Parathyroid adenoma (tissue), 2 donors: ENCODE measurements around the gene KRT3.

Source experiments
- H2AFZ ChIP-seq: fragments of 300-600 bp; sonication (generic); one replicate; pipeline ENCODE4 v1.7.0; 2017; ENCODE audit warnings: antibody characterized with exemption, mild to moderate bottlenecking
- H3K27ac ChIP-seq: fragments of 300-600 bp; sonication (generic); one replicate; pipeline ENCODE4 v1.7.0; 2017
- H3K27me3 ChIP-seq: fragments of 300-600 bp; sonication (generic); one replicate; pipeline ENCODE4 v1.7.0; 2017; ENCODE audit warnings: low read length; ENCODE audit not compliant: control insufficient read depth, insufficient read depth
- H3K36me3 ChIP-seq: fragments of 300-600 bp; sonication (generic); one replicate; pipeline ENCODE4 v1.7.0; 2017; ENCODE audit warnings: low read length; ENCODE audit not compliant: control insufficient read depth, insufficient read depth
- H3K4me1 ChIP-seq: fragments of 300-600 bp; sonication (generic); one replicate; pipeline ENCODE4 v1.7.0; 2017; ENCODE audit warnings: control low read depth
- H3K4me2 ChIP-seq: fragments of 300-600 bp; sonication (generic); one replicate; pipeline ENCODE4 v1.7.0; 2017; ENCODE audit warnings: low read length
- H3K4me3 ChIP-seq: fragments of 300-600 bp; sonication (generic); one replicate; pipeline ENCODE4 v1.7.0; 2017; ENCODE audit warnings: low read depth, low read length
- H3K79me2 ChIP-seq: fragments of 300-600 bp; sonication (generic); one replicate; pipeline ENCODE4 v1.7.0; 2017; ENCODE audit warnings: control low read depth
- H3K9ac ChIP-seq: fragments of 300-600 bp; sonication (generic); one replicate; pipeline ENCODE4 v1.7.0; 2017; ENCODE audit warnings: mild to moderate bottlenecking
- H3K9me3 ChIP-seq: fragments of 300-600 bp; sonication (generic); one replicate; pipeline ENCODE4 v1.7.0; 2017; ENCODE audit warnings: low read length; ENCODE audit not compliant: control insufficient read depth
- TF ChIP-seq, protein P1 (sequence below): fragments of 300-600 bp; sonication (generic); IDR thresholded peaks from one replicate; pipeline ENCODE4 v1.7.0; 2017; ENCODE audit warnings: antibody characterized with exemption, mild to moderate bottlenecking
- donor health status: primary hyperparathyroidism.

The KRT3 gene

GRCh38 chr12:52835271-52836041, 39.5 kb upstream of the KRT3 start:
- no peak overlapping the region for H3K27ac ChIP-seq
- H3K36me3 ChIP-seq = no peaks in the 10 kb centered on the region
- no peak overlapping the region for H3K9ac ChIP-seq
- no peaks in the 10 kb centered on the region for H3K4me1 ChIP-seq
- H3K4me2 ChIP-seq = no peak overlapping the region
- H3K9me3 ChIP-seq = no peaks in the 10 kb centered on the region
- TF ChIP-seq, protein P1, sequence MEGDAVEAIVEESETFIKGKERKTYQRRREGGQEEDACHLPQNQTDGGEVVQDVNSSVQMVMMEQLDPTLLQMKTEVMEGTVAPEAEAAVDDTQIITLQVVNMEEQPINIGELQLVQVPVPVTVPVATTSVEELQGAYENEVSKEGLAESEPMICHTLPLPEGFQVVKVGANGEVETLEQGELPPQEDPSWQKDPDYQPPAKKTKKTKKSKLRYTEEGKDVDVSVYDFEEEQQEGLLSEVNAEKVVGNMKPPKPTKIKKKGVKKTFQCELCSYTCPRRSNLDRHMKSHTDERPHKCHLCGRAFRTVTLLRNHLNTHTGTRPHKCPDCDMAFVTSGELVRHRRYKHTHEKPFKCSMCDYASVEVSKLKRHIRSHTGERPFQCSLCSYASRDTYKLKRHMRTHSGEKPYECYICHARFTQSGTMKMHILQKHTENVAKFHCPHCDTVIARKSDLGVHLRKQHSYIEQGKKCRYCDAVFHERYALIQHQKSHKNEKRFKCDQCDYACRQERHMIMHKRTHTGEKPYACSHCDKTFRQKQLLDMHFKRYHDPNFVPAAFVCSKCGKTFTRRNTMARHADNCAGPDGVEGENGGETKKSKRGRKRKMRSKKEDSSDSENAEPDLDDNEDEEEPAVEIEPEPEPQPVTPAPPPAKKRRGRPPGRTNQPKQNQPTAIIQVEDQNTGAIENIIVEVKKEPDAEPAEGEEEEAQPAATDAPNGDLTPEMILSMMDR = no peak
- no peak overlapping the region for H2AFZ ChIP-seq
- no peak overlapping the region for H3K4me3 ChIP-seq
- H3K27me3 ChIP-seq = no peaks in the 10 kb centered on the region
- no peaks in the 10 kb centered on the region for H3K79me2 ChIP-seq

- H3K27me3 ChIP-seq = no peaks in the 10 kb centered on the region
- no peak overlapping the region for H3K4me2 ChIP-seq
- H3K36me3 ChIP-seq = no peaks in the 10 kb centered on the region
- no peaks in the 10 kb centered on the region for H3K4me1 ChIP-seq
- H3K4me3 ChIP-seq = no peak overlapping the region
- H3K27ac ChIP-seq = no peak overlapping the region
- H2AFZ ChIP-seq = no peak overlapping the region
- H3K9me3 ChIP-seq = no peaks in the 10 kb centered on the region
- H3K9ac ChIP-seq = no peak overlapping the region
- H3K79me2 ChIP-seq = no peaks in the 10 kb centered on the region
- TF ChIP-seq, protein P1 = no peak
These were observed 38.7 kb upstream of the KRT3 start for GRCh38 chr12:52834727-52835001.

DNA sequence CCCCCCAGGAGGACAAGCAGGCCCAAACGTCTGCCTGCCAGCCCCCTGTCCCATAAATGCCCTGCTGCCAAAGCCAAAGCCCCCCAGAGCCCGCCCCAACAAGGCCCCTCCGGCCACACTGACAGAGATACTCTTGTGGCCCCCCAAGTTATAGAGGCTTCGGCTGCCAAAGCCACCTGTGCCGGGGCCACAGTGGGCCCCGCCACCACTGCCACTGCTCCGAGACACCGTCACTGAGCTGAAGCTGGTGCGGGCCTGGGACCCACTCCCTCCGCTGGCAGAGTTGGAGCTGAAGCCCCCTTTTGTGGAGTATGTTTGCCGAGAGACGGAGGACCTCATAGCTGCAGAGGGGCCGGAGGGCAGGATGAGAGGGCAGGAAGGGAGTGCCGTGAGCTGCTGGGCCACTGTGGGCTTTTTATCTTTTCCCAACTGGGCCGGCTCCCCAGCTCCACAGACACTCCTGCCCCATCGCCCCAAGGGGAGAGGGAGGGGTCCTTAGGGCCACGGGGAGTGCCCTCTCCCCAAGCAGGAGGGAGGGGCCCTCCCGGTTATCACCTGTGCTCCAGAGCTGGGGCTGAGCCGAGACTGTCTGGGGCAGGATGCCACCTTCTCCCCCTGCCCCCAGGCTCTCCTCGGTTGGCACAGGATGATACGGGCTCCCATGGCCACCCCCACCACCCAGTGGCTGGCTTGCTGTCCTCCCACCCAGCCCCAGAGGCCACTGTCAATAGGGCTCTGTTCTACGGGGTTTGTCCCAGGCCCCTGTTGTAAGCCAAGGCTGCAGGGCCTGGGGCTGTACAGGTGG, 38.2 kb upstream of the KRT3 start, which contains the start of gene KRT79:
KRT79 (minus strand) TSS at position 390 of the 805 bp plus-strand sequence; CDS start at position 339, 51 bp downstream.
- no peaks in the 10 kb centered on the region for H3K27me3 ChIP-seq
- TF ChIP-seq, protein P1 = no peak

DNA sequence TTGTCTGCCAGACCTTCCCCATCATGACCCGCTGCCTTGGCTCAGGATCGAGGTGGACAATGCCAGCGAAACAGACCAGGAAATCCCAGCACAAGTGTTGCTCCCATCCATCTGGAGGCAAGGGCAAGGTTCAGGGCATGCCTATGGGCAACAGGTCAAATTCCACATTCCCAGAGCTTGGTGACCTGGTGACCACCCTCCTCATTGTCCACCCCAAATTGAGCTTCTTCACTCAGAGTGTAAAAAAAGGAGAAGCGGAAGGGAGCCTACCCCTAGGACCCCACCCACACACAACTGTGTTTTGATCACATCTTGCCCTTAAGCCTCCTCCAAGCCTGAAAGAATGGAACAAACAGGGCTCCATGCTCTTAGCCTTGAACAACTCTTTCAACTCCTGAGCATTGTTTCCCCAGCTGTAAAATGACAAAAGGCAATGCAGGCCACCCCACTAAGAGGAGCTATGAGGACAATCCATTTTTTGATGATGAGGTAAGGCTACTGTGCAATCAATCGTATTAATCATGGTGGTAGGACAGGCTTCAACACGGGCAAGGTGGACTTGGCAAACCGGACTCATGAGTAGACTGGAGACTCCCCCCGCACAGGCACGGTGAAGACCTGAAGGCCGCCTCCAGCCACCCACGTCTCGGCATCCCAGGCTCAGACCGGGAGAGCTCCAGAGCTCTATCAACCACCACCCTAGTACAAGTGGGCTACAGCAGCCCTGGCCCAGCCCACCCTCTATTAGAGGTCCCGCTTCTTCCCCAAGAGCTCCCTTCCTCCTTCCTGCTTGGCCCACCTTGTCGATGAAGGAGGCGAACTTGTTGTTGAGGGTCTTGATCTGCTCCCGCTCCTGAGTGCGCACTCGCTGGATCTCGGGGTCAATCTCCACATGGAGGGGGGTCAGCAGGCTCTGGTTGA, 37.3 kb upstream of the KRT3 start:
- no peaks in the 10 kb centered on the region for H3K79me2 ChIP-seq
- no peak overlapping the region for H3K4me3 ChIP-seq
- H3K36me3 ChIP-seq = no peaks in the 10 kb centered on the region
- TF ChIP-seq, protein P1 = no peak
- no peak overlapping the region for H3K27ac ChIP-seq
- H3K27me3 ChIP-seq = no peaks in the 10 kb centered on the region
- H3K4me2 ChIP-seq = no peak overlapping the region
- no peak overlapping the region for H3K9ac ChIP-seq
- no peaks in the 10 kb centered on the region for H3K9me3 ChIP-seq
- no peak overlapping the region for H2AFZ ChIP-seq
- no peaks in the 10 kb centered on the region for H3K4me1 ChIP-seq

More for the DNA sequence above, 38.2 kb upstream of the KRT3 start, which contains the start of gene KRT79:
- no peak within 1 kb of the TSS for H3K4me3 ChIP-seq
- H3K36me3 ChIP-seq = no peaks in the 10 kb centered on the region
- H3K4me1 ChIP-seq = no peaks in the 10 kb centered on the region
- no peak within 1 kb of the TSS for H2AFZ ChIP-seq
- H3K4me2 ChIP-seq = no peak within 1 kb of the TSS
- H3K27ac ChIP-seq = no peak within 1 kb of the TSS
- no peaks in the 10 kb centered on the region for H3K9me3 ChIP-seq
- H3K79me2 ChIP-seq = no peaks in the 10 kb centered on the region
- no peak within 1 kb of the TSS for H3K9ac ChIP-seq
